ENCODE measurements around the gene C19orf44. TPM values are rescaled to one million over a fixed set of nuclear protein-coding genes. Genes with fewer than 3 reads are reported as not detected.
"Not testable (repeated sequence)": the region's sequence is repeated elsewhere in the genome, so short reads cannot be mapped to it uniquely, and the experiment has no call there.

C19orf44 gene
- total RNA-seq, 1 experiment from 2014 or later, result 9.2 TPM

- H3K9me3 Mint-ChIP-seq (ENCODE audit: unreplicated experiment), result no peaks in the 10 kb centered on the region
- ChIA-PET POLR2A (interaction anchor here (1.1 kb wide), 2 partner anchors 11 to 36 kb away, joined by 3 to 4 read pairs; no protein-coding TSS in a partner anchor), CTCF (interaction anchor here (0.5 to 0.6 kb wide), 2 partner anchors 27 to 116 kb away, joined by 3 read pairs; no protein-coding TSS in a partner anchor)
- H3K36me3 Mint-ChIP-seq (ENCODE audit: insufficient read depth, unreplicated experiment), result peaks cover 67% of the 10 kb centered on the region
- H3K27ac Mint-ChIP-seq (ENCODE audit: low read depth, unreplicated experiment), result no peak overlapping the region
- intact Hi-C loops (cut with micrococcal nuclease), result no loop called here
- no peaks in the 10 kb centered on the region for H3K27me3 Mint-ChIP-seq (ENCODE audit: insufficient read depth, unreplicated experiment)
- no peaks in the 10 kb centered on the region for H3K4me1 Mint-ChIP-seq (ENCODE audit: insufficient read depth, unreplicated experiment)
- H3K4me3 Mint-ChIP-seq (ENCODE audit: unreplicated experiment), result no peak overlapping the region
- no TSS peak for BruUV-seq (replicated peaks)
- no peak for TF ChIP-seq CTCF (IDR thresholded peaks at IDR 0.05; ENCODE audit: unreplicated experiment)
- DNase-seq (ENCODE audit: unreplicated experiment), result no peak
Observed at GRCh38 chr19:16506961-16507360, 10.8 kb downstream of the C19orf44 start.

- H3K36me3 Mint-ChIP-seq (ENCODE audit: insufficient read depth, unreplicated experiment), result peaks cover 67% of the 10 kb centered on the region
- no peak overlapping the region for H3K4me3 Mint-ChIP-seq (ENCODE audit: unreplicated experiment)
- no peak for TF ChIP-seq CTCF (IDR thresholded peaks at IDR 0.05; ENCODE audit: unreplicated experiment)
- ChIA-PET POLR2A (interaction anchor here (0.6 kb wide), 1 partner anchor 33 kb away, joined by 3 read pairs; the partner anchor contains the start of gene CHERP), CTCF (interaction anchor here (0.5 to 1.0 kb wide), 5 partner anchors 15 to 1584 kb away, joined by 3 to 4 read pairs (median 3); no protein-coding TSS in a partner anchor)
- no peaks in the 10 kb centered on the region for H3K4me1 Mint-ChIP-seq (ENCODE audit: insufficient read depth, unreplicated experiment)
- intact Hi-C loops (cut with micrococcal nuclease), result no loop called here
- H3K27ac Mint-ChIP-seq (ENCODE audit: low read depth, unreplicated experiment), result no peak overlapping the region
- DNase-seq (ENCODE audit: unreplicated experiment), result no peak
- no TSS peak for BruUV-seq (replicated peaks)
- H3K9me3 Mint-ChIP-seq (ENCODE audit: unreplicated experiment), result no peaks in the 10 kb centered on the region
- no peaks in the 10 kb centered on the region for H3K27me3 Mint-ChIP-seq (ENCODE audit: insufficient read depth, unreplicated experiment)
Observed at GRCh38 chr19:16508546-16508945, 12.4 kb downstream of the C19orf44 start.

- DNase-seq (ENCODE audit: unreplicated experiment), result no peak
- H3K27ac Mint-ChIP-seq (ENCODE audit: low read depth, unreplicated experiment), result no peak overlapping the region
- CTCF ChIA-PET, result interaction anchor here (0.5 to 1.3 kb wide), 6 partner anchors 18 to 1583 kb away, joined by 3 to 7 read pairs (median 3); no protein-coding TSS in a partner anchor
- intact Hi-C loops (cut with micrococcal nuclease), result loop anchor here (5.0 kb wide), 1 partner anchor 67 kb away; no protein-coding TSS in a partner anchor
- no peaks in the 10 kb centered on the region for H3K9me3 Mint-ChIP-seq (ENCODE audit: unreplicated experiment)
- no peaks in the 10 kb centered on the region for H3K4me1 Mint-ChIP-seq (ENCODE audit: insufficient read depth, unreplicated experiment)
- POLR2A ChIA-PET, result interaction anchor here (0.6 to 0.7 kb wide), 3 partner anchors 12 to 513 kb away, joined by 3 read pairs; partner anchors contain the start of gene CHERP
- H3K4me3 Mint-ChIP-seq (ENCODE audit: unreplicated experiment), result no peak overlapping the region
- peaks cover 67% of the 10 kb centered on the region for H3K36me3 Mint-ChIP-seq (ENCODE audit: insufficient read depth, unreplicated experiment)
- no peaks in the 10 kb centered on the region for H3K27me3 Mint-ChIP-seq (ENCODE audit: insufficient read depth, unreplicated experiment)
- no peak for TF ChIP-seq CTCF (IDR thresholded peaks at IDR 0.05; ENCODE audit: unreplicated experiment)
- no TSS peak for BruUV-seq (replicated peaks)
Observed at GRCh38 chr19:16509141-16510061, 13.2 kb downstream of the C19orf44 start.

- BruUV-seq (replicated peaks); POLR2A ChIA-PET; H3K4me1 Mint-ChIP-seq (ENCODE audit: insufficient read depth, unreplicated experiment); H3K9me3 Mint-ChIP-seq (ENCODE audit: unreplicated experiment); DNase-seq (ENCODE audit: unreplicated experiment); H3K4me3 Mint-ChIP-seq (ENCODE audit: unreplicated experiment); H3K27ac Mint-ChIP-seq (ENCODE audit: low read depth, unreplicated experiment); H3K27me3 Mint-ChIP-seq (ENCODE audit: insufficient read depth, unreplicated experiment): not testable (repeated sequence)
- peaks cover 62% of the 10 kb centered on the region for H3K36me3 Mint-ChIP-seq (ENCODE audit: insufficient read depth, unreplicated experiment)
- intact Hi-C loops (cut with micrococcal nuclease), result loop anchor here (5.0 kb wide), 1 partner anchor 70 kb away; no protein-coding TSS in a partner anchor
- CTCF ChIA-PET, result interaction anchor here (0.6 kb wide), 1 partner anchor 1164 kb away, joined by 3 read pairs; no protein-coding TSS in a partner anchor
Observed at GRCh38 chr19:16512611-16513010, 16.4 kb downstream of the C19orf44 start.

Data from MCF 10A (cell line).